Measurements from ENCODE around the gene CXorf49. TPM values are rescaled to one million over a fixed set of nuclear protein-coding genes. Genes with fewer than 3 reads are reported as not detected.
"Not testable (repeated sequence)": the region's sequence is repeated elsewhere in the genome, so short reads cannot be mapped to it uniquely, and the experiment has no call there.

Gene CXorf49
- not detected for total RNA-seq

DNA sequence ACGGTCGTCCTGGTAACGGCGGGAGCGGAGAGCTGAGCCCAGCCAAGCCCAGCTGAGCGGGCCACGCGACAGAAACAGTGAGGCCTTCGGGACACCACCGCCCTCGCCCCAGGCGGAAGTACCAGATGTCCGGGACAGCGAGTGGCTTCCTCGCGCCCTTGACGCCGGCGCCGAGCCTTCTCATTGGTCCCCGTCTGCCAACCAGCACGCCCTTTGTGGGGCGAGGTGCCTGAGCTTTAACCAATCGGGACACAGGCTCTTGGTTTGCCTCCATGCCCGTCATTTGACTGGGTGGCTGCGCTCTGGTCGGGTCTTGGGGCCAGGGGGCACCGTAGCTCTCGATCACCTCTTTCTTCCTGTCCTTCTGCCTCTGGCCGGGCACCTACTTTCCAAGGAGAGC, at the start of gene CXorf49:
CXorf49 (minus strand) TSS at position 101 of the 400 bp plus-strand sequence. CDS start 134 bp downstream, outside the sequence.
- not testable (repeated sequence) for DNase-seq

DNA sequence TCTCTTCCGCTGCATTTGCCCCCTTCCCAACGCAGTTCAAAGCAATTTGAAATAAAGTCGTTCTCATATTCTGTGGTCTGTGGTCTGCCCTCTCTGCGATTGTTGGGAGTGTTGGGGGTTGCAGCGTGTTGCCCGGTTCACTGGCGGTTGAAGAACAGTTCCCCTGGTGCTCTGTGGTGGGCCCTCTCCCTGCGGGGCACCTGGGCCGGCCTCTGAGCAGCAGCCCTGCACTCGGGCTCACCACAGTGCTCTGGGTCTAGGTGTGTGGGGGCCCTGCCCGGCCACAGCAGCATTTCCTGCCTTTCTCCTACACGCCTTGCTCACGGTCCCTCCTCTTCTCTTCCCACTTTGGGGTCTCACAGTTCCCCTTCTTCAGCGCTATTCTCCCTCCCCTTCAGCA, 49.0 kb upstream of the CXorf49 start:
- not testable (repeated sequence) for DNase-seq

DNA sequence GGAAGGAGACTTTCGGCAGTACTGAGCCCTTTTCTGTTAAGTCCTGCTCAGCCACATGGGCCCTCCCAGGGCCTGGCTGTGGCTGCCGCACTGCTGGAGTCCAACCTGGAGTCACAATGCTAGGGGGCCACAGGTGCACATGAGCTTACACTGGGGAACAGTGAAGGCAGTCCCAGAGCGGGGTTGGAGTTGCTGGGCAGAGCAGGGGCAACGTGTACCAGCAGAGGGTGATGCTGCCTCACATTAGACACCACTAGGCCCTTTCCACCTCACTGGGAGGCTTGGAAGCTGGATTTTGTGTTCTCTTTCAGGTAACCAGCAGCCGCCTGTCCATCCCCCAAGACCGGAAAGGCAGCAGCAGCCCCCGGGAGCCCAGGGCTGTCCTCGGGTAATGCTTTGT, 47.5 kb upstream of the CXorf49 start:
- not testable (repeated sequence) for DNase-seq

DNA sequence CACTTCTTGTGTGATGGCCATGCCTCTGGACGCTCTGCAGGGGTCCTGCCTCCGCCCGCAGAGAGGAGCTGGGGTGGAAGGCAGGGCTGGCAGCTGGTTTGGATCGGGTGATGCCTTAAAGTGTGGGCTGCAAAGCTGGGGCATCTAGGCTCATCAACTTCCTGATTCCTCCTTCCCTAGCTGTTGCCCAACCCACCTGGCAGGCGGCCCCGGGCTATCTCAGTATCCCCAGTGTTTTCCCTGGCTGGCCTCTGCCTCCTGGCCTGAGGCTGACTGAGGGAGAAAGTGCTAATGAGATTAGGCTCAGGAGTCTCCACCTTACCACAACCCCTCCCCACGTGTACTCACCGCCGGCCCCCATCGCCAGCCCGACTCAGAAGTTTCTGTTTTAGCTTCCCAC, 46.7 kb upstream of the CXorf49 start:
- DNase-seq: not testable (repeated sequence)

DNA sequence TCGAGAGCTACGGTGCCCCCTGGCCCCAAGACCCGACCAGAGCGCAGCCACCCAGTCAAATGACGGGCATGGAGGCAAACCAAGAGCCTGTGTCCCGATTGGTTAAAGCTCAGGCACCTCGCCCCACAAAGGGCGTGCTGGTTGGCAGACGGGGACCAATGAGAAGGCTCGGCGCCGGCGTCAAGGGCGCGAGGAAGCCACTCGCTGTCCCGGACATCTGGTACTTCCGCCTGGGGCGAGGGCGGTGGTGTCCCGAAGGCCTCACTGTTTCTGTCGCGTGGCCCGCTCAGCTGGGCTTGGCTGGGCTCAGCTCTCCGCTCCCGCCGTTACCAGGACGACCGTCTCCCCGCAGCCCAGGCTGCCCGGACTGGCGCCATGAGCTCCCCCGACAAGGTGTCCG, 45.0 kb upstream of the CXorf49 start, which contains the start of gene CXorf49B:
CXorf49B (plus strand) TSS at position 301 of the 400 bp plus-strand sequence; CDS start at position 376, 75 bp downstream.
- not testable (repeated sequence) for DNase-seq

DNA sequence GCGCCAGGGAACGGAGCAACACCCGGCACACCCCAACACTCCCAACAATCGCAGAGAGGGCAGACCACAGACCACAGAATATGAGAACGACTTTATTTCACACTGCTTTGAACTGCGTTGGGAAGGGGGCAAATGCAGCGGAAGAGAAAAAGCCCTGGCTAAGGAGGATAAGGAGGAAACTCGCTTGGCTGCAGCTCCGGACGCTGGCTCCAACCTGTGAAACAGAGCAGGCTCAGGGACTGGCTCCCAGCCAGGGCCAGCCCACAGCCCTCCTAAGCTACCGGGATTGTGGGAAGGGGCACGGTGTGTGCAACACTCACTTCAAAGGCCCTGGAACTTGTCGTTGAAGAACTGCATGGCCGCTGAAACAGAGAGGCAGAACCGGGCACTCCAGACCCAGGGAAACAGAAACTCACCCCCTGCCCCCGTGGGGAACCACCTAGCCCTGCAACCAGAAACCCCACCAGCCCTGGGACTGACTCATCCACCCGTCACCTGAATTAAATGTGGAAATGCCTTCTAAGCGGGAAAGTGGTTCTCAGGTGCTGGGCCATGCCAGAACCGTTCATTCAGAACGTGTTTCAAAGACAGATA, 42.7 kb upstream of the CXorf49 start:
- not testable (repeated sequence) for DNase-seq

DNA sequence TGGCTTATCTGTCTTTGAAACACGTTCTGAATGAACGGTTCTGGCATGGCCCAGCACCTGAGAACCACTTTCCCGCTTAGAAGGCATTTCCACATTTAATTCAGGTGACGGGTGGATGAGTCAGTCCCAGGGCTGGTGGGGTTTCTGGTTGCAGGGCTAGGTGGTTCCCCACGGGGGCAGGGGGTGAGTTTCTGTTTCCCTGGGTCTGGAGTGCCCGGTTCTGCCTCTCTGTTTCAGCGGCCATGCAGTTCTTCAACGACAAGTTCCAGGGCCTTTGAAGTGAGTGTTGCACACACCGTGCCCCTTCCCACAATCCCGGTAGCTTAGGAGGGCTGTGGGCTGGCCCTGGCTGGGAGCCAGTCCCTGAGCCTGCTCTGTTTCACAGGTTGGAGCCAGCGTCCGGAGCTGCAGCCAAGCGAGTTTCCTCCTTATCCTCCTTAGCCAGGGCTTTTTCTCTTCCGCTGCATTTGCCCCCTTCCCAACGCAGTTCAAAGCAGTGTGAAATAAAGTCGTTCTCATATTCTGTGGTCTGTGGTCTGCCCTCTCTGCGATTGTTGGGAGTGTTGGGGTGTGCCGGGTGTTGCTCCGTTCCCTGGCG, 2.3 kb upstream of the CXorf49 start:
- not testable (repeated sequence) for DNase-seq

DNA sequence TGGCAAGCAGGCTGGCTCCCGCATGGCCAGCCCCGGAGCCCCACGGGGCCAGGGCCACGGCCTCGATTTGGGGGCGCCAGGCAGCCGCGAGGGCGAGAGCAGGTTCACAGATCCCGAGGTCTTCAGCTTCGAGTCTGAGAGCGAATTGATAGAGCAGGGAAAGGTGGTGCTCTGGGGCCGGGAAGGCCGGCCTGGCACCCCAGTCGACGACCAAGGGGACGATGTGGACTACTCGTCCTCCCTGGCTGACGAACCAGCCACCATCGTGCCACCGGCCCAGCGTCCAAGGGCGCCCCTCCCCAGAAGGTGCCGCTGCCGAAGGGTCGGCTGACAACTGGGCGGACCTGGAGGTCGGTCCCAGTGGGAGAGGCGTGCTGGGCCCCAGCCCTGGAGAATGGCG, 1.1 kb upstream of the CXorf49 start:
- not testable (repeated sequence) for DNase-seq

DNA sequence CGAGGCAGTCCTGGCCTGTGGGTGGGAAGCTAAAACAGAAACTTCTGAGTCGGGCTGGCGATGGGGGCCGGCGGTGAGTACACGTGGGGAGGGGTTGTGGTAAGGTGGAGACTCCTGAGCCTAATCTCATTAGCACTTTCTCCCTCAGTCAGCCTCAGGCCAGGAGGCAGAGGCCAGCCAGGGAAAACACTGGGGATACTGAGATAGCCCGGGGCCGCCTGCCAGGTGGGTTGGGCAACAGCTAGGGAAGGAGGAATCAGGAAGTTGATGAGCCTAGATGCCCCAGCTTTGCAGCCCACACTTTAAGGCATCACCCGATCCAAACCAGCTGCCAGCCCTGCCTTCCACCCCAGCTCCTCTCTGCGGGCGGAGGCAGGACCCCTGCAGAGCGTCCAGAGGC, 1.8 kb downstream of the CXorf49 start:
- DNase-seq: not testable (repeated sequence)

DNA sequence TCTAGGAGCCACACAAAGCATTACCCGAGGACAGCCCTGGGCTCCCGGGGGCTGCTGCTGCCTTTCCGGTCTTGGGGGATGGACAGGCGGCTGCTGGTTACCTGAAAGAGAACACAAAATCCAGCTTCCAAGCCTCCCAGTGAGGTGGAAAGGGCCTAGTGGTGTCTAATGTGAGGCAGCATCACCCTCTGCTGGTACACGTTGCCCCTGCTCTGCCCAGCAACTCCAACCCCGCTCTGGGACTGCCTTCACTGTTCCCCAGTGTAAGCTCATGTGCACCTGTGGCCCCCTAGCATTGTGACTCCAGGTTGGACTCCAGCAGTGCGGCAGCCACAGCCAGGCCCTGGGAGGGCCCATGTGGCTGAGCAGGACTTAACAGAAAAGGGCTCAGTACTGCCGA, 2.5 kb downstream of the CXorf49 start:
- not testable (repeated sequence) for DNase-seq

DNA sequence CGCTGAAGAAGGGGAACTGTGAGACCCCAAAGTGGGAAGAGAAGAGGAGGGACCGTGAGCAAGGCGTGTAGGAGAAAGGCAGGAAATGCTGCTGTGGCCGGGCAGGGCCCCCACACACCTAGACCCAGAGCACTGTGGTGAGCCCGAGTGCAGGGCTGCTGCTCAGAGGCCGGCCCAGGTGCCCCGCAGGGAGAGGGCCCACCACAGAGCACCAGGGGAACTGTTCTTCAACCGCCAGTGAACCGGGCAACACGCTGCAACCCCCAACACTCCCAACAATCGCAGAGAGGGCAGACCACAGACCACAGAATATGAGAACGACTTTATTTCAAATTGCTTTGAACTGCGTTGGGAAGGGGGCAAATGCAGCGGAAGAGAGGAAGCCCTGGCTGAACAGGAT, 4.0 kb downstream of the CXorf49 start:
- not testable (repeated sequence) for DNase-seq

DNA sequence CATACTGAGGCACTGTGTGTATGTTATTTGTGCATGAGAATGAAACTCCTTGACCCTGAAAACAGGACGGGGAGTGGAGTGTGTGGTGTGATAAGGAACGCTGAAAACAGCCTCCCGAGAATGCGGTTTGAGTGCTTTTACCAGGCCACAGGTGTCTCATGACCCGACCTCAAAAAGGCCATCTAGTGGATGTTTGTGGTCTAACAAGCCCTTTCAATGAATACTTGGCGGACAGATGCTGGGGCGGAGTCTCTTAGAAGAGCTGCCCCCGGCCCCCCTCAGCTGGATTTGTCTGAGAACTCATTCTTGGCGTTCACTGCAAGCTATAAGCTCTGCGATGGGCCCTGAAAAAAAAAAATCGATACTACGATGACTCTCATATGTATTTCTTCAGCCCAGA, 15.2 kb downstream of the CXorf49 start:
- DNase-seq: not testable (repeated sequence)

DNA sequence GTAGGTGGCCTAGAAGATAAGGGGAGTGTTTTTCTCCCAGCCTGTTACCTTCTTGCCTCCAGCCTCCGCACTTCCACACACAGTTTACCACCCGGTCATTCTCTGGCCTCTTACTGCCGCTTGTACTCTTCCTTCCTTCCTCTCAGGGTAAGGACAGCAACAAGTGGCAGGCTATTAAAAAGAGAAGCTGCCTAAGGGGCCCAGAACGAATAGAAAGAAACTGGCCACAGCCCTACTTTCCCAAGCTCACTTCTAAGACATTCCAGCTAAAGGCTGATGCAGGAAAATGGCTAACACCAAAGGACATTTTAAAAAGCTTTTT, 19.1 kb downstream of the CXorf49 start:
- DNase-seq: not testable (repeated sequence)

DNA sequence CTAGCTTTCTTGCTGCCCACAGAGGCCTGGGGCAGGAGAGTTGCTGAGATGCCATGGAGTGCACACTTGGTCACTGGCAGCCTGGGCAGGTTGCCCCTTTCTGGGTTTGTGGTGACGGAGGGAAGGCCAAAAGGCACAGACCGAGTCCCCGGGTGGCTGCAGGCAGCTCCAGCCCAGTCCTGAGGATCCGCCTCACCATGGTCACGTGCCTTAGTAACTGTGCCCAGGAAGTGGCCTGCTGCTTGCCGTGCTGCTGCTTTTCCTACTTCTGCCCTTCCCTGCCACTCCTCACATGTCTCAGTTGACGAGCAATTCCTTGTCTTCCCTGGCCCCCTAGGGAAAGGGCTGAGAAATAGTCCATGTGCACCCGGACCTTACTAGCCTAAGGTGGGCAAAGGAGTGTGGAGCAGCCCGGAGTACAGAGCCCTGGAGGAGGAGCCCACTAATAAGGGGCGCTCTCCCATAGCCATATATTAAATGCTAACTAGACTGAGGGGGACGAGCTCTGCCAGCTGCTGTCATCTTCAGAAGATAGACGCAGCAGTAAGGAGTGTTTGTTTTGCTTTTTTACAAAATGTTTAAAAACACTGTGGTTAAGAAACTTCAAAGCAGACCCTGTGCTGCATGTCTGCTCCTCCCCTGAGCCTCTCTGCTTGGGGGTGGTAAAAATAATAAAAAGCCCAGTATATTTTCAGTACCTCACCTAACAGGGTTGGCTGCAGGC, 19.6 kb downstream of the CXorf49 start:
- DNase-seq: not testable (repeated sequence)

DNA sequence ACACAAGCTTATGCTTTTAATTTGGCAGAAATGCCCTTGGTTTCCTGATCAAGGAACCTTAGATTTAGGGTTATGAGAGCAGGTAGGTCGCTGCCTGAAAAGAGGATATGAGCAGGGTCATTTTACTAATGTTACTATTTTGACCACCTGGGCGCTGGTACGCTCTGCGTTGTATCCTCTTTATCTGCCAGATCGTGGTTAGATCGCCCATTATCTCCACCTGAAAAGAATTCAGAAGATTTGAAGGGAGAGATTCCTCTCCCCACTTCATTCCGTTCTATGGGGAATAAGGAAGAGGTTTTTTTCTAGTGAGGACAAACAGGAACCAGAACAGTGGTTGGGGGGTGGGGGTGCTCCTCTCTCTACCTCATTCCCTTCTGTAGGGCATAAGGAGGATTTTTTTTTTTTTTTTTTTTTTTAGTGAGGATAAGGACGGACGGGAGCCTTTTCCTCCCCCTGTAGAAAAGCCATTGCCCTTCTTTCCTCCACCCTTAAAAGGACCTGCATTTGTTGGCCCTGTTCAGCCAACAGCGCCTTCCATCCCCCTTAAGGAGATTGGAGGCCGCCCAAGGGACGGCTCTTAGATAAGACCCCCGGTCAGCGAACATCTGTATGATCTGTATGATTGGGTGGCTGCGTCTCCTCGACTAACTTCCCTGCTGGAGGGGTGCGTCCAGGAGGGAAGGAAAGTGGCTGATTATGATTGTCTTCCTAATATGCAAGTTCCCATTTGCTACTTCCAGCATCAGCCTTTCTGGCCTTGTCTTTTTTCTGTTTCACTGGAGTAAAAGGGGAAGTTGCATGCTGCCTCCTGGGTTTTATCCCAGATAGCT, 20.4 kb downstream of the CXorf49 start:
- not testable (repeated sequence) for DNase-seq

DNA sequence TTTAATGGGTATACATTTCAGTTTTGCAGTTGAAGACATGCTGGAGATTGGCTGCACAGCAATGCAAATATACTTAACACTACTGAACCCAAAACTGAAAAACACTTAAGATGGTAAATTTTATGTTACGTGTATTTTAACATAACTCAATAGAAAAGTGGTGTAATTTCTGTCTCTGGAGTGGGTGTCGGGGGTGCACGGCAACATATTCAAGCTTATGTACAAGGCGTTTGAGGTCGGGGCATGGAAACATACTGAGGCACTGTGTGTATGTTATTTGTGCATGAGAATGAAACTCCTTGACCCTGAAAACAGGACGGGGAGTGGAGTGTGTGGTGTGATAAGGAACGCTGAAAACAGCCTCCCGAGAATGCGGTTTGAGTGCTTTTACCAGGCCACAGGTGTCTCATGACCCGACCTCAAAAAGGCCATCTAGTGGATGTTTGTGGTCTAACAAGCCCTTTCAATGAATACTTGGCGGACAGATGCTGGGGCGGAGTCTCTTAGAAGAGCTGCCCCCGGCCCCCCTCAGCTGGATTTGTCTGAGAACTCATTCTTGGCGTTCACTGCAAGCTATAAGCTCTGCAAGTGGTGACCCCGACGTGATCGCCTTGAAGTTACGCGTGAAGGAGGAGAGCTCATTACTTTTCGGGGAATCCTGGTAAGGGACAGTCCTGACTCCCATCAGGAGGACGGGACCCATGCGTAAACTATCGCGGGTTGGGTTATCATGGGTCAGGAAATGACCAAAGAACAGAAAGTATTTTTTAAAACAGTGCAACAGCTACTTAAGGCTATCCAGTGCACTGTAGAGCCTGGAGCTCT, 21.2 kb downstream of the CXorf49 start:
- not testable (repeated sequence) for DNase-seq

DNA sequence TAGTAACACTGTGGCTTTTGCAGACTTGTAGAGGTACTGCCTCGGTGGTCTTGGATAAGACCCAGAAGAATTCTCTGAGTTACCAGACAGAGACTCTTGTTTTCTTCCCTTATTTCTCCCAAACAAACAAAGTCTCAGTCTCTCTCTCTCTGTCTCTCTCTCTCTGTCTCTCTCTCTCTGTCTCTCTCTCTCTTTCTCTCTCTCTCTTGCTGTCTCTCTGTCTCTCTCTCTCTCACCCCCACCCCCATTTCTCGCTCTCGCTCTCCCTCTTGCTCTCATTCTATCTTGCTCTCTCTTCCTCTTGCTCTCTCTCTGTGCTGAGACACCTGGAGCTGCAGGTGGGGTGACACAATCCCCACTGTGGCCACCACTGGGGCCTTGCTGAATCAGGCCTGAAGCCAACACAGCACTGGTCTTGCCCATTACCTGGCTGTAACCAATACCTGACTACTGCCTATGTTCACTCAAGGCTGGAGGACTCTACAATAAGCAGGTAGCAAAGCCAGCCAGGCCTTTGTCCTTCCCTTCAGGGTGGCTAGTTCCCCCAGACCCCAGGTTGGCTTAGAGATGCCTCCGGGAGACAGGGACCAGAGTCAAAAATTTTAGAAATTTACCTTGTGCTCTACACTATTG, 38.4 kb downstream of the CXorf49 start:
- no peak for DNase-seq

DNA sequence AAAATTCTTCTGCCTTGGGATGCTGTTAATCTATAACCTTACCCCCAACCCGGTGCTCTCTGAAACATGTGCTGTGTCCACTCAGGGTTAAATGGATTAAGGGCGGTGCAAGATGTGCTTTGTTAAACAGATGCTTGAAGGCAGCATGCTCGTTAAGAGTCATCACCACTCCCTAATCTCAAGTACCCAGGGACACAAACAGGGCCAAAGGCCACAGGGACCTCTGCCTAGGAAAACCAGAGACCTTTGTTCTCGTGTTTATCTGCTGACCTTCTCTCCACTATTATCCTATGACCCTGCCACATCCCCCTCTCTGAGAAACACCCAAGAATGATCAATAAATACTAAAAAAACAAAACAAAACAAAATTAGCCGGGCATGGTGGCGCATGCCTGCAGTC, 40.9 kb downstream of the CXorf49 start:
- DNase-seq: not testable (repeated sequence)

DNA sequence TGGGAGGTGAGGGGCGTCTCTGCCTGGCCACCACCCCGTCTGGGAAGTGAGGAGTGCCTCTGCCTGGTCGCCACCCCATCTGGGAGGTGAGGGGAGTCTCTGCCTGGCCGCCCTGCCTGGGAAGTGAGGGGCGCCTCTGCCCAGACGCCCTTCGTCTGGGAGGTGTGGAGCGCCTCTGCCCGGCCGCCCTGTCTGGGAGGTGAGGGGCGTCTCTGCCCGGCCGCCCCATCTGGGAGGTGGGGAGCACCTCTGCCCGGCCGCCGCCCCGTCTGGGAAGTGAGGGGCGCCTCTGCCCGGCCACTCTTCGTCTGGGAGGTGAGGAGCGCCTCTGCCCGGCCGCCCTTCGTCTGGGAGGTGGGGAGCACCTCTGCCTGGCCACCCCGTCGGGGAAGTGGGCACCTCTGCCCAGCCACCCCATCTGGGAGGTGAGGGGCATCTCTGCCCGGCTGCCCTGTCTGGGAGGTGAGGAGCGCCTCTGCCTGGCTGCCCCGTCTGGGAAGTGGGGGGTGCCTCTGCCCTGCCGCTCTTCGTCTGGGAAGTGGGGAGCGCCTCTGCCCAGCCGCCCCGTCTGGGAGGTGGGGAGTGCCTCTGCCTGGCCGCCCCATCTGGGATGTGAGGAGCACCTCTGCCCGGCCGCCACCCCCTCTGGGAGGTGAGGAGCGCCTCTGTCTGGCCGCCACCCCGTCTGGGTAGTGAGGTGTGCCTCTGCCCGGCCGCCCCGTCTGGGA, 41.9 kb downstream of the CXorf49 start:
- not testable (repeated sequence) for DNase-seq

DNA sequence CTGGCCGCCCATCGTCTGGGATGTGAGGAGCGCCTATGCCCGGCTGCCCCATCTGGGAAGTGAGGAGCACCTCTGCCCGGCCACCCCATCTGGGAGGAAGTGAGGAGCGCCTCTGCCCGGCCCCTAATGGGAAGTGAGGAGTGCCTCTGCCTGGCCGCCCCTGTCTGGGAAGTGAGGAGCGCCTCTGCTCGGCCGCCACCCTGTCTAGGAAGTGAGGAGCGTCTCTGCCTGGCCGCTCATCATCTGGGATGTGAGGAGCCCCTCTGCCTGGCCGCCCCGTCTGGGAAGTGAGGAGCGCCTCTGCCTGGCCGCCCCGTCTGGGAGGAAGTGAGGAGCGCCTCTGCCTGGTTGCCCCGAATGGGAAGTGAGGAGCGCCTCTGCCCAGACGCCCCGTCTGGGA, 42.4 kb downstream of the CXorf49 start:
- DNase-seq: not testable (repeated sequence)

DNA sequence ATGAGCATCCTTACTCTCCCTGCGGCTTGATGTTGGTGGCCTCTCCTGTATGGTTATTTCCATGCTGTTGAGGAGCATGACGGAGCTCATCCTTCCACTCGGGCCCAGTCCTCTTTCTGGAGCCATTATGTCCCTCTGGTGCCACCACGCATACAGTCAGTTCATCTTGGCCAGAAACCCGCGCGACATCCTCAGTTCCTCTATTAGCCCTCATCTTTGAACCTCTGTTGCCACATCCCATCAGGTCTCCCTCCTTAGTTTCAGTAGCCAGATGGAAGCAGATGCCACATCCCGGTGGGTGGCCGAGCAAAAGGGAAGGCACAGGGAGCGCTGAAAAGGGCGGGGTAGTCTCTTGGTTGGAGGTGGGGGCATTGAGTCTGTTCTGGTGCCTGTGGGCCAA, 46.1 kb downstream of the CXorf49 start:
- no peak for DNase-seq

Data from effector CD4-positive, alpha-beta T cell (primary cell).